ENCODE data around the gene HOXB2.

- TF ChIP-seq, protein P1, sequence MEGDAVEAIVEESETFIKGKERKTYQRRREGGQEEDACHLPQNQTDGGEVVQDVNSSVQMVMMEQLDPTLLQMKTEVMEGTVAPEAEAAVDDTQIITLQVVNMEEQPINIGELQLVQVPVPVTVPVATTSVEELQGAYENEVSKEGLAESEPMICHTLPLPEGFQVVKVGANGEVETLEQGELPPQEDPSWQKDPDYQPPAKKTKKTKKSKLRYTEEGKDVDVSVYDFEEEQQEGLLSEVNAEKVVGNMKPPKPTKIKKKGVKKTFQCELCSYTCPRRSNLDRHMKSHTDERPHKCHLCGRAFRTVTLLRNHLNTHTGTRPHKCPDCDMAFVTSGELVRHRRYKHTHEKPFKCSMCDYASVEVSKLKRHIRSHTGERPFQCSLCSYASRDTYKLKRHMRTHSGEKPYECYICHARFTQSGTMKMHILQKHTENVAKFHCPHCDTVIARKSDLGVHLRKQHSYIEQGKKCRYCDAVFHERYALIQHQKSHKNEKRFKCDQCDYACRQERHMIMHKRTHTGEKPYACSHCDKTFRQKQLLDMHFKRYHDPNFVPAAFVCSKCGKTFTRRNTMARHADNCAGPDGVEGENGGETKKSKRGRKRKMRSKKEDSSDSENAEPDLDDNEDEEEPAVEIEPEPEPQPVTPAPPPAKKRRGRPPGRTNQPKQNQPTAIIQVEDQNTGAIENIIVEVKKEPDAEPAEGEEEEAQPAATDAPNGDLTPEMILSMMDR (conservative IDR thresholded peaks at IDR 0.05; ENCODE audit: low read length) = no peak
- TF ChIP-seq EZH2phosphoT487 (IDR thresholded peaks at IDR 0.05; ENCODE audit: borderline replicate concordance, low read depth, low read length) = no peak
Observed at GRCh38 chr17:48590607-48591161, 45.8 kb upstream of the HOXB2 start.
